HG03558 (cell line): ENCODE data around the gene EPHB4.
"Not testable (repeated sequence)": the region's sequence is repeated elsewhere in the genome, so short reads cannot be mapped to it uniquely, and the experiment has no call there.

Experiments
- ATAC-seq: cut with Tn5 transposase; IDR thresholded peaks from one replicate; pipeline ENCODE4 v1.9.1; 2021; ENCODE audit warnings: moderate number of reproducible peaks; ENCODE audit not compliant: unreplicated experiment; ENCODE audit errors: extremely low read depth

Gene EPHB4

GRCh38 chr7:100823140-100823525, 4.2 kb downstream of the EPHB4 start:
- no peak for ATAC-seq

GRCh38 chr7:100822236-100823139, 4.8 kb downstream of the EPHB4 start:
- no peak for ATAC-seq

- no peak for ATAC-seq
Observed at GRCh38 chr7:100819586-100819985, 7.7 kb downstream of the EPHB4 start.

GRCh38 chr7:100818825-100819224, 8.5 kb downstream of the EPHB4 start:
- ATAC-seq: no peak

GRCh38 chr7:100818366-100818765, 9.0 kb downstream of the EPHB4 start:
- no peak for ATAC-seq

GRCh38 chr7:100817097-100817496, 10.2 kb downstream of the EPHB4 start:
- no peak for ATAC-seq

- ATAC-seq: not testable (repeated sequence)
Observed at GRCh38 chr7:100816515-100816914, 10.8 kb downstream of the EPHB4 start.

- no peak for ATAC-seq
Observed at GRCh38 chr7:100812729-100813128, 14.6 kb downstream of the EPHB4 start.

GRCh38 chr7:100811480-100811879, 15.8 kb downstream of the EPHB4 start:
- ATAC-seq: no peak

GRCh38 chr7:100808354-100808875, 18.9 kb downstream of the EPHB4 start:
- ATAC-seq: no peak

- not testable (repeated sequence) for ATAC-seq
Observed at GRCh38 chr7:100806883-100807282, 20.4 kb downstream of the EPHB4 start.

GRCh38 chr7:100806276-100806675, 21.0 kb downstream of the EPHB4 start:
- no peak for ATAC-seq

- ATAC-seq: no peak
Observed at GRCh38 chr7:100804681-100805431, 22.5 kb downstream of the EPHB4 start.

GRCh38 chr7:100803398-100804161, 23.7 kb downstream of the EPHB4 start:
- peak; percentile 72 for ATAC-seq

- ATAC-seq: no peak
Observed at GRCh38 chr7:100802951-100803350, 24.4 kb downstream of the EPHB4 start.

GRCh38 chr7:100801833-100802568, 25.3 kb downstream of the EPHB4 start:
- no peak for ATAC-seq

GRCh38 chr7:100799037-100799896, 28.1 kb downstream of the EPHB4 start:
- ATAC-seq: no peak

GRCh38 chr7:100794741-100795140, 32.6 kb downstream of the EPHB4 start:
- ATAC-seq: no peak
